Heart left ventricle (tissue), 13 donors: ENCODE data around the gene PDGFC.

Experiments used
- CTCF ChIP-seq, 12 donors: fragments of 200-600 bp; sonication (generic) in 4 of 12; IDR thresholded peaks; one replicate each; pipeline versions ENCODE4 v1.5.0 to v1.8.0; 2018 to 2022; ENCODE audit warnings: antibody characterized with exemption in 12 of 12, mild to moderate bottlenecking in 5 of 12
- POLR2A ChIP-seq, 2 donors: fragments of 450-650 bp; IDR thresholded peaks; one replicate each; pipeline ENCODE4 v1.6.1; 2017; ENCODE audit warnings: antibody characterized with exemption in 2 of 2, mild to moderate bottlenecking in 2 of 2, moderate library complexity in 2 of 2
- donor health status: ischemic (EF 13 %, LVEDD 7.1; RV severe dilation, severe dysfunction).
- donor health status: DM: no; HTN: yes; CAD: no.
- donor health status: DM: no; HTN: no; CAD: no.
- donor health status: ischemic (EF 25% LVEDD 6.9; RV normal size, moderate dysfunction).
- donor health status: ischemic (EF 25% LVEDD 5.7; RV mildly dilated, moderate dysfunction).
- donor health status: ischemic (EF 35%, LVEDD 5.7; RV mildly dilated, moderate dysfunction).
- donor health status: nonischemic (EF 11% LVEDD 7.7; RV severe dilation, severe dysfunction).
- donor health status: DM: yes; HTN: yes; CAD: no.
- donor health status: PGD.
- donor health status: ischemic (EF 29% LVEDD 5.4; RV normal size, mild dysfunction).
- donor health status: nonischemic (EF 23%, LVEDD 6.1; RV moderate dilation, normal function).

GRCh38 chr4:157005831-157006230 is 34.2 kb upstream of the PDGFC start:
- TF ChIP-seq CTCF (IDR thresholded peaks at IDR 0.05) (no peak), POLR2A (IDR thresholded peaks at IDR 0.05) (no peak)
